ENCODE measurements around the gene CTNNA1.

CTNNA1 gene

GRCh38 chr5:138843316-138844124 is 90.3 kb downstream of the CTNNA1 start:
- no peak for ATAC-seq

GRCh38 chr5:138844125-138844461 is 90.9 kb downstream of the CTNNA1 start:
- TF ChIP-seq ARNTL (CRISPR knock-in tag; IDR thresholded peaks at IDR 0.05; ENCODE audit: borderline replicate concordance, low read depth) = no peak
- TF ChIP-seq BACH2 (CRISPR knock-in tag; IDR thresholded peaks at IDR 0.05; ENCODE audit: borderline replicate concordance) = no peak
- no peak for TF ChIP-seq ISL1 (CRISPR knock-in tag; IDR thresholded peaks at IDR 0.05)
- TF ChIP-seq, protein P1, sequence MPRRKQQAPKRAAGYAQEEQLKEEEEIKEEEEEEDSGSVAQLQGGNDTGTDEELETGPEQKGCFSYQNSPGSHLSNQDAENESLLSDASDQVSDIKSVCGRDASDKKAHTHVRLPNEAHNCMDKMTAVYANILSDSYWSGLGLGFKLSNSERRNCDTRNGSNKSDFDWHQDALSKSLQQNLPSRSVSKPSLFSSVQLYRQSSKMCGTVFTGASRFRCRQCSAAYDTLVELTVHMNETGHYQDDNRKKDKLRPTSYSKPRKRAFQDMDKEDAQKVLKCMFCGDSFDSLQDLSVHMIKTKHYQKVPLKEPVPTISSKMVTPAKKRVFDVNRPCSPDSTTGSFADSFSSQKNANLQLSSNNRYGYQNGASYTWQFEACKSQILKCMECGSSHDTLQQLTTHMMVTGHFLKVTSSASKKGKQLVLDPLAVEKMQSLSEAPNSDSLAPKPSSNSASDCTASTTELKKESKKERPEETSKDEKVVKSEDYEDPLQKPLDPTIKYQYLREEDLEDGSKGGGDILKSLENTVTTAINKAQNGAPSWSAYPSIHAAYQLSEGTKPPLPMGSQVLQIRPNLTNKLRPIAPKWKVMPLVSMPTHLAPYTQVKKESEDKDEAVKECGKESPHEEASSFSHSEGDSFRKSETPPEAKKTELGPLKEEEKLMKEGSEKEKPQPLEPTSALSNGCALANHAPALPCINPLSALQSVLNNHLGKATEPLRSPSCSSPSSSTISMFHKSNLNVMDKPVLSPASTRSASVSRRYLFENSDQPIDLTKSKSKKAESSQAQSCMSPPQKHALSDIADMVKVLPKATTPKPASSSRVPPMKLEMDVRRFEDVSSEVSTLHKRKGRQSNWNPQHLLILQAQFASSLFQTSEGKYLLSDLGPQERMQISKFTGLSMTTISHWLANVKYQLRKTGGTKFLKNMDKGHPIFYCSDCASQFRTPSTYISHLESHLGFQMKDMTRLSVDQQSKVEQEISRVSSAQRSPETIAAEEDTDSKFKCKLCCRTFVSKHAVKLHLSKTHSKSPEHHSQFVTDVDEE (CRISPR knock-in tag; IDR thresholded peaks at IDR 0.05) = no peak
- no peak for TF ChIP-seq ZNF565 (CRISPR knock-in tag; conservative IDR thresholded peaks at IDR 0.05; ENCODE audit: low read depth)
- ATAC-seq = no peak

More at GRCh38 chr5:138843316-138844124, 90.3 kb downstream of the CTNNA1 start:
- TF ChIP-seq ESRRG (CRISPR knock-in tag; IDR thresholded peaks at IDR 0.05) (no peak), GLIS3 (CRISPR knock-in tag; IDR thresholded peaks at IDR 0.05) (no peak), ZC3H10 (CRISPR knock-in tag; IDR thresholded peaks at IDR 0.05) (no peak), ZNF70 (CRISPR knock-in tag; IDR thresholded peaks at IDR 0.05) (no peak), TCF4 (CRISPR knock-in tag; IDR thresholded peaks at IDR 0.05; ENCODE audit: borderline replicate concordance) (no peak), ZFP3 (CRISPR knock-in tag; IDR thresholded peaks at IDR 0.05) (no peak)
- TF ChIP-seq, protein P1 (CRISPR knock-in tag; IDR thresholded peaks at IDR 0.05) = no peak

DNA sequence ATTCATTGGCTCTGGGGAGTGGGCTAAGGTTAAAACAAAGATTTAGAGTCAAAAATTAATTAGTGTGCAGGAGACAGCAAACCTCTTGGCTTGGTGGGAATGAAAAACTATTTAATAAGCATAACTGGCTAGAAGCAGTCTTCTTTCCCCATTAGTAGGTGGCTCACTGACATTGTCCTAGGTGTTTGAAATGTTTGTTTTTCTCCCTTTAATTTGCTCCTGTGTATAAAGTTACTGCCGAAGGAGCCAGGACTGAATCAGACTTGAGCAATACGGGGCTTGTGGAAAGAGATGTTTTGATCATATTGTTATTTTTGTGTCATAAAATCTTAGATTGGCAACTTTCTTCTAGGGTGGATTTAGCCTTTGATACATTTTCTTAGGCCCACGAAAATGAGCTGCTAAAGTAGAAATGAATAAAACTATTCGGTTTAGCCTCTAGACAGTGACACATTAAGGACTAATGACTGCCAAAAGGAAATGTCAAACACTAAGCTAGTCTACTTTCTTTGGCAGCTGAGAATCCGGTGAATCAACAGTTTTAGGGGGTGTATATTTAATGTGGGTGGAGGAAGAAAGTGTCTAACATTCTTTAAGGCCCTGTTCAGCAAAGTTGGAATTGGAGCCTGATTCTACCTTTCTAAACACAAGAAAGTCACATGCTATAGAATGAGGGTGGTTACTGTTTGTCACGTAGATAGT is 91.7 kb downstream of the CTNNA1 start:
- ATAC-seq = peak; percentile 61
- TF ChIP-seq PPARA (CRISPR knock-in tag; IDR thresholded peaks at IDR 0.05; ENCODE audit: borderline replicate concordance) (no peak), CSDC2 (CRISPR knock-in tag; IDR thresholded peaks at IDR 0.05) (no peak), TOX (CRISPR knock-in tag; IDR thresholded peaks at IDR 0.05; ENCODE audit: borderline replicate concordance) (no peak), OSR1 (CRISPR knock-in tag; IDR thresholded peaks at IDR 0.05) (no peak), BACH2 (CRISPR knock-in tag; IDR thresholded peaks at IDR 0.05; ENCODE audit: borderline replicate concordance) (no peak)
- TF ChIP-seq, protein P2, sequence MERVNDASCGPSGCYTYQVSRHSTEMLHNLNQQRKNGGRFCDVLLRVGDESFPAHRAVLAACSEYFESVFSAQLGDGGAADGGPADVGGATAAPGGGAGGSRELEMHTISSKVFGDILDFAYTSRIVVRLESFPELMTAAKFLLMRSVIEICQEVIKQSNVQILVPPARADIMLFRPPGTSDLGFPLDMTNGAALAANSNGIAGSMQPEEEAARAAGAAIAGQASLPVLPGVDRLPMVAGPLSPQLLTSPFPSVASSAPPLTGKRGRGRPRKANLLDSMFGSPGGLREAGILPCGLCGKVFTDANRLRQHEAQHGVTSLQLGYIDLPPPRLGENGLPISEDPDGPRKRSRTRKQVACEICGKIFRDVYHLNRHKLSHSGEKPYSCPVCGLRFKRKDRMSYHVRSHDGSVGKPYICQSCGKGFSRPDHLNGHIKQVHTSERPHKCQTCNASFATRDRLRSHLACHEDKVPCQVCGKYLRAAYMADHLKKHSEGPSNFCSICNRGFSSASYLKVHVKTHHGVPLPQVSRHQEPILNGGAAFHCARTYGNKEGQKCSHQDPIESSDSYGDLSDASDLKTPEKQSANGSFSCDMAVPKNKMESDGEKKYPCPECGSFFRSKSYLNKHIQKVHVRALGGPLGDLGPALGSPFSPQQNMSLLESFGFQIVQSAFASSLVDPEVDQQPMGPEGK (CRISPR knock-in tag; IDR thresholded peaks at IDR 0.05; ENCODE audit: borderline replicate concordance) = no peak
- TF ChIP-seq, protein P1 (CRISPR knock-in tag; IDR thresholded peaks at IDR 0.05) = no peak
- TF ChIP-seq, protein P3, sequence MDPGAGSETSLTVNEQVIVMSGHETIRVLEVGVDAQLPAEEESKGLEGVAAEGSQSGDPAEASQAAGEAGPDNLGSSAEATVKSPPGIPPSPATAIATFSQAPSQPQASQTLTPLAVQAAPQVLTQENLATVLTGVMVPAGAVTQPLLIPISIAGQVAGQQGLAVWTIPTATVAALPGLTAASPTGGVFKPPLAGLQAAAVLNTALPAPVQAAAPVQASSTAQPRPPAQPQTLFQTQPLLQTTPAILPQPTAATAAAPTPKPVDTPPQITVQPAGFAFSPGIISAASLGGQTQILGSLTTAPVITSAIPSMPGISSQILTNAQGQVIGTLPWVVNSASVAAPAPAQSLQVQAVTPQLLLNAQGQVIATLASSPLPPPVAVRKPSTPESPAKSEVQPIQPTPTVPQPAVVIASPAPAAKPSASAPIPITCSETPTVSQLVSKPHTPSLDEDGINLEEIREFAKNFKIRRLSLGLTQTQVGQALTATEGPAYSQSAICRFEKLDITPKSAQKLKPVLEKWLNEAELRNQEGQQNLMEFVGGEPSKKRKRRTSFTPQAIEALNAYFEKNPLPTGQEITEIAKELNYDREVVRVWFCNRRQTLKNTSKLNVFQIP (CRISPR knock-in tag; IDR thresholded peaks at IDR 0.05; ENCODE audit: borderline replicate concordance, low read depth) = no peak

Data from SK-N-SH treated with all-trans-retinoic acid at 6 μM for 48 hours (cell line).